Neuron (in vitro differentiated cells): ENCODE measurements around the gene NEURL1.

Experiments used
- H2AFZ ChIP-seq: one replicate; pipeline ENCODE4 v1.6.1; 2013; ENCODE audit warnings: low read depth, mild to moderate bottlenecking, inconsistent platforms, low read length, moderate library complexity
- H3K27me3 ChIP-seq: one replicate; pipeline ENCODE4 v1.6.1; 2013; ENCODE audit warnings: low read length; ENCODE audit not compliant: insufficient read depth
- H3K36me3 ChIP-seq: one replicate; pipeline ENCODE4 v1.6.1; 2013; ENCODE audit warnings: low read length; ENCODE audit not compliant: insufficient read depth
- H3K4me1 ChIP-seq: one replicate; pipeline ENCODE4 v1.6.1; 2013; ENCODE audit warnings: low read length; ENCODE audit not compliant: insufficient read depth
- H3K4me3 ChIP-seq: 2 replicates; pipeline ENCODE4 v1.5.1; 2013; ENCODE audit warnings: mild to moderate bottlenecking, low read length, moderate library complexity
- H3K9me3 ChIP-seq: one replicate; pipeline ENCODE4 v1.6.1; 2013; ENCODE audit warnings: low read length

NEURL1 gene

DNA sequence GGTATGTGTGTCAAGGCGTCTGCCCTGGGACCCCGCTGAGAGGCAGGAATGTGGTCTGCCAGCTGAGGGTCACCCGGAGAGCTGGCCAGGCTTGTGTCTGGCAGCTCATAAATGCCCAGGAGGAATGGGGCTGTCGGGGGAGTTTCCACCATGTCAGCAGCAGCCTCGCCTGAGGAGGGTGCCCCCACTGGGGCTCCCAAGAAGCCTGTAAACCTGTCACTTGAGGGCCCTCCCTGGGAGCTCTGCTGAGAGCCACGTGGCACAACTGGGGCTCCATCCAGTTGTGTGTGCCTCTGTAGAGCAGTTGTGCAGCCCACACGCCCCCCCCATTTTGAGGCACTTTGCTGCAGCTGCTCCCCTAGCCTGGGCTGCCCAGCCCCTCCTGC is 70.6 kb downstream of the NEURL1 start:
- Histone ChIP-seq H3K9me3 (no peaks in the 10 kb centered on the region), H2AFZ (no peak overlapping the region), H3K27me3 (no peaks in the 10 kb centered on the region), H3K4me3 (no peak overlapping the region), H3K4me1 (no peaks in the 10 kb centered on the region), H3K36me3 (no peaks in the 10 kb centered on the region)

DNA sequence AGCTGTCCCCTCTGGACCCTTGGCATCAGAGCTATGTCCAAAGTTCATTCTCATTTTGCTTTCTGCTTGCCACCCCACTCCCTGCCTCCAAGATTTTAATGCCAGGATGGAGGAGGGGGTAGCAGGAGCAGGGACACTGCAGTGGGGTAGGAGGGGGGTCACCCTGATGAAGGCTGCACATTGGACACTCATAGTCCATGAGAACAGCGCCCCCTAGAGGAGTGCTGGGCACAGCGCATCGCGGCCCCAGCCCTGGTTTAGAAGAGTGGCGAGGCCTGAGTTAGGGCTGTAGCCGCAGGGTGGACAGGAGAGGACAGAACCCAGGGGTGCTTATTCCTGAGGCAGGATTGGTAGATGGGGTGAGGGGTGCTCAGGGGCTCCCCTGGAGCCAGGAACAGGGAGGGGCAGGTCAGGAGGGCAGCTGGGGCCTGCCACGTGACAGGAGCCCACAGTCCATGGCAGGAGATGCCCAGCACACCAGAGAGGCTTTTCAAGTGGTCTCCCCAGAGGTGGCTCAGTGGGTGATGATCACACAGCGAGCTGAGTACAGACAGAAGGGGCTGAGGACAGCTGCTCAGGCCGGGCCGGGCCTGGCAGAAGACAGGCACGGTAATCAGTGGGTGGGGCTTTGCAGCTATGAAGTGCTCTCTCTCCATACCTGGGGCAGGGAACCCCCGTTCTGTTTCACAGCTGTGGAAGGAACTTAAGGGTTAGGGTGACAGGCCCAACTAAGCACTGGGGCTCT is 71.4 kb downstream of the NEURL1 start:
- no peaks in the 10 kb centered on the region for H3K4me1 ChIP-seq
- H3K27me3 ChIP-seq, result no peaks in the 10 kb centered on the region
- H3K36me3 ChIP-seq, result no peaks in the 10 kb centered on the region
- H3K9me3 ChIP-seq, result no peaks in the 10 kb centered on the region
- H3K4me3 ChIP-seq, result no peak overlapping the region
- no peak overlapping the region for H2AFZ ChIP-seq

- Histone ChIP-seq H3K4me1 (no peaks in the 10 kb centered on the region), H3K4me3 (no peak overlapping the region), H3K27me3 (no peaks in the 10 kb centered on the region), H3K36me3 (no peaks in the 10 kb centered on the region), H2AFZ (no peak overlapping the region), H3K9me3 (no peaks in the 10 kb centered on the region)
Measured at GRCh38 chr10:103566536-103566935, 73.0 kb downstream of the NEURL1 start.

DNA sequence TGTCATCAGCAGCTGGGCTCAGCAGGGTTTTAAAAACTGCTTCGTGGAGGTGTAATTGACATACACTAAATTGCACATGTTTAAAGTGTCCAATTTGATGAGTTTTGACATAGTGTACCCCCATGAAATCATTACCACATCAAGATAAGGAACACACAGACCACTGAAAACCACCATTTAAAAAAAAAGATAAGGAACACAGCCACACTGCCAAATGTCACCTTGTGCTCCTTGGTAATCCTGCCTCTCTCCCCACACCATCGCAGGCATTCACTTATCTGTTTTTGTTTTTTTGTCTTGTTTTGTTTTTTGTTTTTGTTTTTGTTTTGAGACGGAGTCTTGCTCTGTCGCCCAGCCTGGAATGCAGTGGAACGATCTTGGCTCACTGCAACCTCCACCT is 75.0 kb downstream of the NEURL1 start:
- Histone ChIP-seq H3K4me1 (no peaks in the 10 kb centered on the region), H2AFZ (no peak overlapping the region), H3K9me3 (no peaks in the 10 kb centered on the region), H3K4me3 (no peak overlapping the region), H3K36me3 (no peaks in the 10 kb centered on the region), H3K27me3 (no peaks in the 10 kb centered on the region)

DNA sequence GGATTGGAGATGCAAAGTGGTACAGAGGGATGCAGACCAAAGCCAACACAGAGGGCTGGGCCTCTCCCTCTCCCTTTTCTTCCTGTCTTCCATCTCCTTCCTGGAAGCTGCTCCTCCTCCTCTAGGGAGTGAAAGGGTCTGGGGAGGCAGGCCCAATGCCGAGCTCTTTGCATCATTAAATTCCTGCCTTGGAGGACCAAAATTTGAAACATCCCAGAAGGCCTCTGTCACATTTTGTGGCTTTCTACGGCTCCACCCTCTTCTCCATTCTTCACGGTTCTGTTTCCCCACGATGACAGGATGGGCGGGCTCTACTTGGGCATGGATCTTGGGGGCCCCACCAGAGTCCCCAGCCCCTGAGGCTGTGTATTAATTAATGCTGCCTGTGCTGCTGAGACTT is 76.4 kb downstream of the NEURL1 start:
- H3K4me1 ChIP-seq, result no peaks in the 10 kb centered on the region
- no peak overlapping the region for H3K4me3 ChIP-seq
- no peaks in the 10 kb centered on the region for H3K36me3 ChIP-seq
- H2AFZ ChIP-seq, result no peak overlapping the region
- H3K9me3 ChIP-seq, result no peaks in the 10 kb centered on the region
- no peaks in the 10 kb centered on the region for H3K27me3 ChIP-seq

DNA sequence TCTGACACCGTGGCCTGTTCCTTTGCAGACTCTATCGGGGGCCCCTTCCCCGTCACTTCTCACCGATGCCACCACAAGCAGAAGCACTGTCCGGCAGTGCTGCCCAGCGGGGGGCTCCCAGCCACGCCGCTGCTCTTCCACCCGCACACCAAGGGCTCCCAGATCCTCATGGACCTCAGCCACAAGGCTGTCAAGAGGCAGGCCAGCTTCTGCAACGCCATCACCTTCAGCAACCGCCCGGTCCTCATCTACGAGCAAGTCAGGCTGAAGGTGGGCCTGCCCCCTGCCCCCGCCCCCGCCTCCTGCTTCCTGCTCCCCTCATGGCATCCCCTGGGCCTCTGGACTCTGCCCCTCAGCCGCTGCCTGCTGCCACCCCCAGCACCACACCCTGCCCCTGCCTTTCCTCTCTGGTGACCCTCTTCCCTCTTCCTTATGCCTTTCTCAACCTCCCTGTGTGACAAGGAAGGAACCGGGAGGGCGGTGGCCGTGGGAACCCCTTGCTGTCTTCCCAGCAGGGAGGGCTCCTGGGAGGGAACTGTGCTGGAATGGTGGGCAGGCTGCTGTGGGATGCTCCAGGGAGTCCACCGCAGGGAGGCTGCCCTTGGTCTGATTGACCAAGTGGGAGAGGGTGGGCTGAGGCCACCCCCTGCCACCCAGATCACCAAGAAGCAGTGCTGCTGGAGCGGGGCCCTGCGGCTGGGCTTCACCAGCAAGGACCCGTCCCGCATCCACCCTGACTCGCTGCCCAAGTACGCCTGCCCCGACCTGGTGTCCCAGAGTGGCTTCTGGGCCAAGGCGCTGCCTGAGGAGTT is 77.5 kb downstream of the NEURL1 start:
- Histone ChIP-seq H3K36me3 (no peaks in the 10 kb centered on the region), H3K27me3 (no peaks in the 10 kb centered on the region), H2AFZ (no peak overlapping the region), H3K4me3 (no peak overlapping the region), H3K9me3 (no peaks in the 10 kb centered on the region), H3K4me1 (no peaks in the 10 kb centered on the region)

DNA sequence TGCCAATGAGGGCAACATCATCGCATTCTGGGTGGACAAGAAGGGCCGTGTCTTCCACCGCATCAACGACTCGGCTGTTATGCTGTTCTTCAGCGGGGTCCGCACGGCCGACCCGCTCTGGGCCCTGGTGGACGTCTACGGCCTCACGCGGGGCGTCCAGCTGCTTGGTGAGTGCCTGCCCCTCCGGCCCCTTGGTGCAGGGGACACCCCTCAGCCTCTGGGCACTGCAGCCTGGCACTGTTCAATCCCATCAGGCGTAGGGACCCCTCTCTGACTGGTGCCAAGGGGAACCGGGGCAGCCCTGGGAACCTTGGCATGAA is 78.1 kb downstream of the NEURL1 start:
- Histone ChIP-seq H3K9me3 (no peaks in the 10 kb centered on the region), H3K36me3 (no peaks in the 10 kb centered on the region), H2AFZ (no peak overlapping the region), H3K4me3 (no peak overlapping the region), H3K4me1 (no peaks in the 10 kb centered on the region), H3K27me3 (no peaks in the 10 kb centered on the region)

GRCh38 chr10:103572347-103573204 is 79.1 kb downstream of the NEURL1 start:
- Histone ChIP-seq H3K27me3 (no peaks in the 10 kb centered on the region), H3K4me1 (no peaks in the 10 kb centered on the region), H3K4me3 (no peak overlapping the region), H3K36me3 (no peaks in the 10 kb centered on the region), H2AFZ (no peak overlapping the region), H3K9me3 (no peaks in the 10 kb centered on the region)

DNA sequence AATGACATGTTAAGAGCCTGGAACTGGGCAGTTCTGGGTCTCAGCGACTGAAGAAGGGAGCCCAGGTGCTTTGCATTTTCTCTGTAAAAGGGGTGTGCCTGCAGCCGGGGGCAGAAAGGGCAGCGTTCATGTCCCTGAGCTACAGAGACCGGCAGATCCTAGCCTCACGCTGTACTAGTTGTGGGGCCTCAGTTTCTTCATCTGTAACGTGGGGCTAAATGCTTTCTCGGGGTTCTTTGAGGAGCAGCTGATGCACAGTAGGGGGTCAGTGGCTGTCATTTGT is 79.6 kb downstream of the NEURL1 start:
- H3K9me3 ChIP-seq, result no peaks in the 10 kb centered on the region
- H3K36me3 ChIP-seq, result no peaks in the 10 kb centered on the region
- H3K4me3 ChIP-seq, result no peak overlapping the region
- H3K27me3 ChIP-seq, result no peaks in the 10 kb centered on the region
- no peaks in the 10 kb centered on the region for H3K4me1 ChIP-seq
- no peak overlapping the region for H2AFZ ChIP-seq

DNA sequence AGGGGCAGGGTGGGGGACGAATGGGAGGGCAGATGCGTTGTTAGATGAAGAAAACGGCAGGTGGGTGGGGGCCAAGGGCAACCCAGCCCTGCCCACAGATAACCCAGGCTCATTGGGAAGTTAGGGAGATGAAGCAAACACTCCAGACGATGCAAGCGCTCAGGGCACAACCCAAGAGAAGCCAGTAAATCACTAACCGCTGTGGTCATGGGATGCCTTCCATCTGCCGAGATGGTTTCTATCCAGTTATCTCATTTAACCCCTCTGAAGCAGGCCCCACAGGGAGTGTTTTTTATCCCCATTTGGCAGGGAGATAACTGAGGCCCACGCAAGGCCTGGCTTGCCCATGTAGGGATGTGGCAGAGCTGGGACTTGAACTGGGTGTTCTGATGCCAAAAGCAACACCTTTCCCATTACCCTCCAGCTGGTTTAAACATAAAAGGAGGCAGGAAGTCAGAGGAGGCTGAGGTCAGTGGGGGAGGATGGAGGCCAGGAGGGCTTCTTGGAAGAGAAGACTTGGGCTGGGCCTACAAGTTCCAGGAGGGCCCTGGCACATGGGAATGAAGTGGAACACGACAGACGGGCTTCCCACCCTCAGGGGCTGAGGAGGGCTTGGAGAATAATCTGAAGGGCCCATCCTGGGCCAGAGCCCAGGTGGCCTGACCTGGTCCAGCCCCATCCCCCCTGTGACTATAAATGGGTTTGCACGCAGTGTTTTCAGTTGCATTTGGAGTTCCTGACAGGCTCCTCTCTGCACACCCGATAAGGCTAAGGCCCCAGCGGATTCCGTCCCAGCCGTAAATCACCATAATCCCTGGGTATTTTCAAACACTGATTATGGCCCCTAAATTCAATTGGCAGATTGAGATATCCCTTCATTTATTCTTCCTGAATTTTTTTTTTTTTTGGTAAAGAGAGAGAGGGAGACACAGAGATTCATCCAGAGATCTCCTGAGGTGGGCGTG is 80.9 kb downstream of the NEURL1 start:
- Histone ChIP-seq H3K9me3 (no peaks in the 10 kb centered on the region), H3K4me3 (no peak overlapping the region), H2AFZ (no peak overlapping the region), H3K36me3 (no peaks in the 10 kb centered on the region), H3K27me3 (no peaks in the 10 kb centered on the region), H3K4me1 (no peaks in the 10 kb centered on the region)

DNA sequence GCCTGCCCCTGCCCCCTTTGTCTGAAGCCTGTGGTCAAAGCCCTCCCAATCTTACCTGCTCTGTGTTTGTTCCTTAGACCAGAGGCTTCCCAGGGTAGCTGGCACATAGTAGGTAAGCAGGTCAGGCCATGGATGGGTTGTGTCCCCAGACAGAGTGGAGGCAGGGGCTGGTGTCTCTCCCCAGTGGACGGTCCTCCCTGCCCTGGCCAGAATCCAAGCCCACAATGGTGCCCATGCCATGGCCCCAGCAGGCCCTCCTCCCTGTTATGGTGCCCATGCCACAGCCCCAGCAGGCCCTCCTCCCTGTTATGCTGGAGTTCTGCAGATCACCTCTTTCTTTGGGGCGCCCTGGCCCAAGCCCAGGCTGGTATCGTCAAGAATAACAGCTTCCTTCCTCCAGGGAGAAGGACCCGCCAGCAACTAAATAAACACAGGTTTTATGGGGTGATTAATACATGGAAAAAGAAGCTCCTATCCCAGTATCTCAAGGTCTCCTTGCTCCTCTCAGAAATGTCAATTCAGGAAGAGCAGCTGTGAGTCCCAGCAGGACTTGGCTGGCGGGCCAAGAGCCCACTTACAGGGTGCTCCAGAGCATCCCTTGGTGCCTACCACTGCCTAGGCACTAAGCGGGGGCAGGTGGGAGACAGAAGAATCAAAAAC is 82.0 kb downstream of the NEURL1 start:
- H3K36me3 ChIP-seq, result no peaks in the 10 kb centered on the region
- H3K4me3 ChIP-seq, result no peak overlapping the region

DNA sequence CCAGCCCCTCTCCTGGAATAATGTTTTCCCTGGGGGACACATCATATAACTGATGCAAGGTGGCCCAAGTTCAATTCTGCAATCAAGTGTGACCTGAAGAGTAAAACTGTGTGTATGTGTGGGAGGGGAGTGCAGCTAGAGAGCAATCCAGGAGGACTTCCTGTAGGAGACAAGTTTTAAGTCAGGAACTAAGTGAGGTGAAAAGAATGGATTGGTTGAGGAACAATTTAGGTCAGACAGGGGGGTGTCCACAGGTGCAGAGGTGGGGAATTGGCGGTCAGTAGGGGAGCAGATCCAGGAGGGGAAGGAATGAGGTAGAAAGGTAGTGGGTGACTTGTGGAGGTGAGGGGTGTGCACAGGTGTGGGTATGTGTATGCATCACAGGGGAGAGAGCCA is 82.6 kb downstream of the NEURL1 start:
- H2AFZ ChIP-seq, result no peak overlapping the region
- H3K9me3 ChIP-seq, result no peaks in the 10 kb centered on the region
- H3K4me1 ChIP-seq, result no peaks in the 10 kb centered on the region
- H3K27me3 ChIP-seq, result no peaks in the 10 kb centered on the region
- no peaks in the 10 kb centered on the region for H3K36me3 ChIP-seq
- H3K4me3 ChIP-seq, result no peak overlapping the region

More for the DNA sequence above, 82.0 kb downstream of the NEURL1 start:
- Histone ChIP-seq H2AFZ (no peak overlapping the region), H3K9me3 (no peaks in the 10 kb centered on the region), H3K4me1 (no peaks in the 10 kb centered on the region), H3K27me3 (no peaks in the 10 kb centered on the region)
